NCI-H2227 (cell line): ENCODE measurements around the gene KRTAP5-3.
A peak's percentile ranks its signal among the peaks of the same experiment; 100 is the strongest.

Source experiments
- DNase-seq: peaks from one replicate; lab custom pipeline; 2025; ENCODE audit not compliant: unreplicated experiment; lab: John Stamatoyannopoulos, UW

KRTAP5-3 gene

GRCh38 chr11:1643146-1643690 is 35.0 kb upstream of the KRTAP5-3 start:
- no peak for DNase-seq

GRCh38 chr11:1642288-1643145 is 34.3 kb upstream of the KRTAP5-3 start:
- no peak for DNase-seq

GRCh38 chr11:1641096-1641495 is 32.8 kb upstream of the KRTAP5-3 start:
- no peak for DNase-seq

GRCh38 chr11:1640076-1640946 is 32.0 kb upstream of the KRTAP5-3 start:
- peak; percentile 44 for DNase-seq

- no peak for DNase-seq
Measured at GRCh38 chr11:1639666-1640065, 31.4 kb upstream of the KRTAP5-3 start.

GRCh38 chr11:1639102-1639620 is 30.9 kb upstream of the KRTAP5-3 start:
- DNase-seq: peak; percentile 80

- DNase-seq: no peak
Measured at GRCh38 chr11:1638344-1638743, 30.1 kb upstream of the KRTAP5-3 start.

- no peak for DNase-seq
Measured at GRCh38 chr11:1637628-1638027, 29.4 kb upstream of the KRTAP5-3 start.

GRCh38 chr11:1636291-1636950 is 28.2 kb upstream of the KRTAP5-3 start:
- no peak for DNase-seq

GRCh38 chr11:1633864-1634263 is 25.6 kb upstream of the KRTAP5-3 start:
- DNase-seq: no peak

GRCh38 chr11:1632053-1632714 is 23.9 kb upstream of the KRTAP5-3 start:
- no peak for DNase-seq

GRCh38 chr11:1631066-1631568 is 22.9 kb upstream of the KRTAP5-3 start:
- DNase-seq: no peak

- DNase-seq: no peak
Measured at GRCh38 chr11:1630271-1630670, 22.0 kb upstream of the KRTAP5-3 start.

- no peak for DNase-seq
Measured at GRCh38 chr11:1629326-1630185, 21.3 kb upstream of the KRTAP5-3 start, which contains the start of gene KRTAP5-5. Gene KRTAP5-5 (plus strand): TSS chr11:1629775. CDS start chr11:1629841, 66 bp downstream.

GRCh38 chr11:1628506-1629325 is 20.5 kb upstream of the KRTAP5-3 start:
- no peak for DNase-seq

GRCh38 chr11:1625541-1625940 is 17.3 kb upstream of the KRTAP5-3 start:
- no peak for DNase-seq

- no peak for DNase-seq
Measured at GRCh38 chr11:1624621-1625020, 16.4 kb upstream of the KRTAP5-3 start.

- no peak for DNase-seq
Measured at GRCh38 chr11:1623716-1624115, 15.5 kb upstream of the KRTAP5-3 start.
